CD14-positive monocyte (primary cell): ENCODE data around the gene FBXL17. TPM values are rescaled to one million over a fixed set of nuclear protein-coding genes. Genes with fewer than 3 reads are reported as not detected.

Experiments
- DNase-seq, 3 donors: peaks; one replicate each; pipeline ENCODE4 v3.0.0-alpha.2; 2011 to 2022
- H2AFZ ChIP-seq: 2 replicates; pipeline ENCODE4 v1.6.0; 2012; ENCODE audit warnings: mild to moderate bottlenecking, low read depth, low read length, inconsistent platforms; ENCODE audit not compliant: insufficient read depth, poor library complexity, severe bottlenecking
- H3K27ac ChIP-seq, 2 donors: 1 replicate in 1 of 2; 2 replicates in 1 of 2; pipeline ENCODE4 v1.5.1; 2012 to 2013; ENCODE audit warnings: low read length in 2 of 2, control low read depth in 1 of 2, inconsistent platforms in 1 of 2, low read depth in 1 of 2, mild to moderate bottlenecking in 1 of 2
- H3K27me3 ChIP-seq, 2 donors: one replicate each; pipeline versions ENCODE4 v1.6.0 to v1.6.1; 2011 to 2013; ENCODE audit warnings: low read length in 2 of 2; ENCODE audit not compliant: control insufficient read depth in 2 of 2, insufficient read depth in 2 of 2
- H3K36me3 ChIP-seq, 2 donors: replicated peaks in 1 of 2; 1 replicate in 1 of 2; 2 replicates in 1 of 2; pipeline versions ENCODE4 v1.5.1 to v1.6.1; 2012 to 2013; ENCODE audit warnings: low read length in 2 of 2, control low read depth in 1 of 2, inconsistent platforms in 1 of 2, mild to moderate bottlenecking in 1 of 2; ENCODE audit not compliant: insufficient read depth in 2 of 2, control insufficient read depth in 1 of 2
- H3K4me1 ChIP-seq, 2 donors: 1 replicate in 1 of 2; 2 replicates in 1 of 2; pipeline versions ENCODE4 v1.5.1 to v1.6.1; 2012 to 2013; ENCODE audit warnings: low read length in 2 of 2, control low read depth in 1 of 2, inconsistent platforms in 1 of 2, mild to moderate bottlenecking in 1 of 2, moderate library complexity in 1 of 2; ENCODE audit not compliant: insufficient read depth in 2 of 2, control insufficient read depth in 1 of 2
- H3K4me2 ChIP-seq: replicated peaks from 2 replicates; pipeline ENCODE3; 2012; ENCODE audit warnings: low read length, moderate library complexity, mild to moderate bottlenecking; ENCODE audit not compliant: poor library complexity, severe bottlenecking; ENCODE audit errors: extremely low read depth
- H3K4me3 ChIP-seq, 3 experiments: fragments of 200-600 bp in 1 of 3; sonication (generic) in 1 of 3; replicated peaks in 1 of 3; 1 replicate in 2 of 3; 2 replicates in 1 of 3; pipeline ENCODE4 v1.5.1; 2011 to 2013; ENCODE audit warnings: low read length in 3 of 3, mild to moderate bottlenecking in 3 of 3, control low read depth in 2 of 3, low read depth in 2 of 3, inconsistent platforms in 1 of 3, moderate library complexity in 1 of 3
- H3K79me2 ChIP-seq: 2 replicates; pipeline ENCODE4 v1.6.0; 2012; ENCODE audit warnings: mild to moderate bottlenecking, control low read depth, inconsistent platforms, low read length, moderate library complexity; ENCODE audit not compliant: insufficient read depth
- H3K9ac ChIP-seq: 2 replicates; pipeline ENCODE4 v1.6.0; 2017; ENCODE audit warnings: low read length, mild to moderate bottlenecking; ENCODE audit not compliant: insufficient read depth, poor library complexity, severe bottlenecking
- H3K9me3 ChIP-seq, 2 donors: replicated peaks in 1 of 2; 1 replicate in 1 of 2; 2 replicates in 1 of 2; pipeline versions ENCODE4 v1.5.1 to v1.6.1; 2012 to 2013; ENCODE audit warnings: low read length in 2 of 2, control low read depth in 1 of 2; ENCODE audit not compliant: control insufficient read depth in 1 of 2, insufficient read depth in 1 of 2
- H4K20me1 ChIP-seq: 2 replicates; pipeline ENCODE4 v1.6.0; 2012; ENCODE audit warnings: mild to moderate bottlenecking, low read length, control low read depth, moderate library complexity; ENCODE audit not compliant: insufficient read depth
- H3K27ac Mint-ChIP-seq, 7 donors: one replicate each; pipeline ENCODE4 v1.8.0; 2020; ENCODE audit warnings: mild to moderate bottlenecking in 7 of 7, mixed read lengths in 7 of 7, moderate library complexity in 6 of 7, inconsistent platforms in 2 of 7
- H3K27me3 Mint-ChIP-seq, 3 donors: one replicate each; pipeline ENCODE4 v1.8.0; 2021 to 2022; ENCODE audit warnings: low read depth in 3 of 3, mild to moderate bottlenecking in 3 of 3, mixed read lengths in 3 of 3, moderate library complexity in 3 of 3, inconsistent platforms in 1 of 3
- H3K36me3 Mint-ChIP-seq, 2 donors: one replicate each; pipeline ENCODE4 v1.8.0; 2020; ENCODE audit warnings: mixed read lengths in 2 of 2, inconsistent platforms in 1 of 2, mild to moderate bottlenecking in 1 of 2
- H3K4me1 Mint-ChIP-seq: one replicate; pipeline ENCODE4 v1.8.0; 2020; ENCODE audit warnings: mild to moderate bottlenecking, mixed read lengths
- H3K4me3 Mint-ChIP-seq, 2 donors: one replicate each; pipeline ENCODE4 v1.8.0; 2020; ENCODE audit warnings: mild to moderate bottlenecking in 2 of 2, mixed read lengths in 2 of 2, moderate library complexity in 1 of 2
- H3K9me3 Mint-ChIP-seq, 7 donors: one replicate each; pipeline ENCODE4 v1.8.0; 2020 to 2022; ENCODE audit warnings: mixed read lengths in 7 of 7, mild to moderate bottlenecking in 6 of 7, moderate library complexity in 6 of 7, inconsistent platforms in 2 of 7
- WGBS: methylation state at CpG from one replicate; pipeline ENCODE4 v1.1.5; 2013; ENCODE audit warnings: missing lambda C conversion rate; ENCODE audit not compliant: insufficient coverage; 5-methylcytosine and 5-hydroxymethylcytosine counted together
- intact Hi-C, 2 donors: fragments of 100-400 bp; cut with micrococcal nuclease; formaldehyde crosslinking; loops; one replicate each; pipeline versions ENCODE4 v1.15.0 to v1.15.1; 2023
- polyA plus RNA-seq, 3 donors: library from polyadenylated mRNA; depleted of rRNA in 1 of 3; unstranded in 2 of 3; stranded (reverse) in 1 of 3; fragments of 300-500 nt in 2 of 3; fragments of >200 nt in 1 of 3; fragmentation: Illumina TruSeq in 2 of 3; gene quantifications; 1 replicate in 2 of 3; 2 replicates in 1 of 3; pipeline ENCODE4 v1.2.3, GENCODE V29; 2012 to 2021
- small RNA-seq: library from RNA; depleted of rRNA; stranded (forward); fragments of <200 nt; gene quantifications from one replicate; pipeline ENCODE3, GENCODE V24; 2012; ENCODE audit warnings: low read depth; ENCODE audit not compliant: insufficient read length
- TF ChIP-seq, protein P1 (sequence below): fragments of 200-600 bp; IDR thresholded peaks from one replicate; pipeline ENCODE4 v1.8.0; 2022; ENCODE audit warnings: antibody characterized with exemption, mild to moderate bottlenecking

The FBXL17 gene
- polyA plus RNA-seq, 3 donors: 1.5 to 6.6 (median 2.0) TPM

DNA sequence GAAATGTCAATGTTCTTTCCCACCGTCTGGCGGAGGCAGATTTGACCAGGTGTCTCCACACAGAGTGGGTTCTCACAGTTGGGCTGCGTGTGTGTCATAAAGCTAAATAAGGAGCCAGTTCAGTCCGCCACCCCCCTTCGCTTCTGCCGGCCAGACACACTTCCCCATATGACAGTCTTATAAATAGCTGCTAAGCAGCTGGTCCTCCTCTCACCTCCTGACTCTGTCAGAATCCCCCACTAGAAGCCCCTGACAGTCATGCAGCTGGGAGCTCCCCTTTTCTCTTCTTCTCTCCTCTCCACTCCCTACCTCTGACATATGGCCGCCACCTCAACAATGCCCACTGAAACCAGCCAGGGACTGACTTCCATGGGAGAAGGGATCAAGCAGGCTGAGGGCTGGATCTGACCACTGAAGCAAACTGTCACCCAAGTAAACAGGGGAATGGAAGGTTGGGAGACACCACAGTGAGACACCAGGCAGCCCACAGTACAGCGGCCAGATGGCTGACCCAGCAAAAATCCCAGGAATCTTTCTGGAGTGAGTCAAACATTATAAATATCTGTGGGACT is 569.2 kb downstream of the FBXL17 start:
- H4K20me1 ChIP-seq: no peaks in the 10 kb centered on the region
- no peak overlapping the region for H3K4me3 ChIP-seq
- intact Hi-C loops: no loop called here
- Mint-ChIP-seq H3K4me3 (no peak overlapping the region), H3K27ac (peak overlapping the region in 1 of 7 donors; percentile 3), H3K9me3 (peaks cover 0 to 7% (median 3%) of the 10 kb centered on the region in 7 donors), H3K36me3 (no peaks in the 10 kb centered on the region), H3K4me1 (no peaks in the 10 kb centered on the region), H3K27me3 (peaks cover 0 to 2% (median 1%) of the 10 kb centered on the region in 3 donors)
- H3K79me2 ChIP-seq: no peaks in the 10 kb centered on the region
- no peaks in the 10 kb centered on the region for H3K4me1 ChIP-seq
- no peaks in the 10 kb centered on the region for H3K9me3 ChIP-seq
- TF ChIP-seq, protein P1, sequence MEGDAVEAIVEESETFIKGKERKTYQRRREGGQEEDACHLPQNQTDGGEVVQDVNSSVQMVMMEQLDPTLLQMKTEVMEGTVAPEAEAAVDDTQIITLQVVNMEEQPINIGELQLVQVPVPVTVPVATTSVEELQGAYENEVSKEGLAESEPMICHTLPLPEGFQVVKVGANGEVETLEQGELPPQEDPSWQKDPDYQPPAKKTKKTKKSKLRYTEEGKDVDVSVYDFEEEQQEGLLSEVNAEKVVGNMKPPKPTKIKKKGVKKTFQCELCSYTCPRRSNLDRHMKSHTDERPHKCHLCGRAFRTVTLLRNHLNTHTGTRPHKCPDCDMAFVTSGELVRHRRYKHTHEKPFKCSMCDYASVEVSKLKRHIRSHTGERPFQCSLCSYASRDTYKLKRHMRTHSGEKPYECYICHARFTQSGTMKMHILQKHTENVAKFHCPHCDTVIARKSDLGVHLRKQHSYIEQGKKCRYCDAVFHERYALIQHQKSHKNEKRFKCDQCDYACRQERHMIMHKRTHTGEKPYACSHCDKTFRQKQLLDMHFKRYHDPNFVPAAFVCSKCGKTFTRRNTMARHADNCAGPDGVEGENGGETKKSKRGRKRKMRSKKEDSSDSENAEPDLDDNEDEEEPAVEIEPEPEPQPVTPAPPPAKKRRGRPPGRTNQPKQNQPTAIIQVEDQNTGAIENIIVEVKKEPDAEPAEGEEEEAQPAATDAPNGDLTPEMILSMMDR: no peak
- H3K9ac ChIP-seq: no peak overlapping the region
- no peaks in the 10 kb centered on the region for H3K27me3 ChIP-seq
- 54% methylated on average over 6 of the region's 8 CpGs for WGBS
- no peak overlapping the region for H3K27ac ChIP-seq
- no peak for DNase-seq
- no peaks in the 10 kb centered on the region for H3K36me3 ChIP-seq
- H3K4me2 ChIP-seq: no peak overlapping the region
- H2AFZ ChIP-seq: no peak overlapping the region

DNA sequence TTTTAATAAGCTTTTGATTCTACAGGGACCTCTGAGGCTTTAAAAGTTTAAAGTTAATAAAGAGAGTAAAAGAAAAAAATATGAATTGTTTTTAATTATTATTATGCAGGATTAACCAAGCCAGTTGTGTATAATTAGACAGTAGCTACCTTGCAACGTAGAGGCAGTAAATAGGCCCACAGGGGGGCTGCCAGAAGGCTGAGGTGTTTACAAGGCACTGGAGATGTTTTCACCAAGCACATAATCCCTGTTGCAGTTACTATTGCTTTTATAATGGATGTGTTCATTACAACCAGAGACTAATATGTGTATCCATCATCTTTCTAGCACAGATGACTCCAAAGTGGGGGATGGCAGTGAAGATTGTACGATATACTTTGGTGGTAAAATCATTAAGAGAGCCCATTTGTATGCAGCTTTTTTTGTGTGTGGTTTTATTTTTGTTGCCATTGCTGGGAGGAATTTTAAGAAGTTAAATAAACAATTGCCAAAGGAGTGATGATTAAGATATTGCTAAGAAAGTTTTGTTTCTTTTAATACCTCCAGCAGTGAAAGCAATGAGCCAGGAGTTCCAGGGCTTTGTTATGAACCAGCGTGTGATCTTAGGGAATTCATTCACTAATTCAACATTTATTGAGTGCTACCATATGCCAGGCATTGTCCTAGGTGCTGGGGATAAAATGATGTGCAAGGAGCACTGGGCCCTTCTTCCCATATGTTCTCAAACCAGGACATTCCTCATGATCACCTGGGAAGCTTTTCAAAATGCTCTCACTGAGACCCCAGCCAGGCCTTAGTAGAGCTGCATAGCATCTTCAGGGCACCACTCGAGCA is 572.5 kb downstream of the FBXL17 start:
- Mint-ChIP-seq H3K27ac (no peak overlapping the region), H3K9me3 (peaks cover 0 to 7% (median 2%) of the 10 kb centered on the region in 7 donors), H3K4me3 (no peak overlapping the region), H3K4me1 (no peaks in the 10 kb centered on the region), H3K27me3 (peaks cover 0 to 2% (median 0%) of the 10 kb centered on the region in 3 donors), H3K36me3 (no peaks in the 10 kb centered on the region)
- DNase-seq: no peak
- Histone ChIP-seq H3K4me2 (no peak overlapping the region), H2AFZ (no peak overlapping the region), H3K9me3 (no peaks in the 10 kb centered on the region), H3K79me2 (no peaks in the 10 kb centered on the region), H4K20me1 (no peaks in the 10 kb centered on the region), H3K27me3 (no peaks in the 10 kb centered on the region), H3K36me3 (no peaks in the 10 kb centered on the region), H3K4me3 (no peak overlapping the region), H3K4me1 (no peaks in the 10 kb centered on the region), H3K27ac (no peak overlapping the region), H3K9ac (no peak overlapping the region)
- WGBS: 89% methylated on average over 1 of the region's 4 CpGs
- intact Hi-C loops: no loop called here
- TF ChIP-seq, protein P1: no peak

Small RNA genes within 50 kb of the gene (small RNA-seq; reads per million reads assigned to genes)
- gene RN7SKP122: not detected
